A204.1 (cell line): ENCODE results near the gene AK8.

Source experiments
- FAIRE-seq: peaks from 2 replicates; lab custom pipeline; 2012; peaks lifted over from hg19 to GRCh38; lab: Jason Lieb, UNC

AK8 gene

DNA sequence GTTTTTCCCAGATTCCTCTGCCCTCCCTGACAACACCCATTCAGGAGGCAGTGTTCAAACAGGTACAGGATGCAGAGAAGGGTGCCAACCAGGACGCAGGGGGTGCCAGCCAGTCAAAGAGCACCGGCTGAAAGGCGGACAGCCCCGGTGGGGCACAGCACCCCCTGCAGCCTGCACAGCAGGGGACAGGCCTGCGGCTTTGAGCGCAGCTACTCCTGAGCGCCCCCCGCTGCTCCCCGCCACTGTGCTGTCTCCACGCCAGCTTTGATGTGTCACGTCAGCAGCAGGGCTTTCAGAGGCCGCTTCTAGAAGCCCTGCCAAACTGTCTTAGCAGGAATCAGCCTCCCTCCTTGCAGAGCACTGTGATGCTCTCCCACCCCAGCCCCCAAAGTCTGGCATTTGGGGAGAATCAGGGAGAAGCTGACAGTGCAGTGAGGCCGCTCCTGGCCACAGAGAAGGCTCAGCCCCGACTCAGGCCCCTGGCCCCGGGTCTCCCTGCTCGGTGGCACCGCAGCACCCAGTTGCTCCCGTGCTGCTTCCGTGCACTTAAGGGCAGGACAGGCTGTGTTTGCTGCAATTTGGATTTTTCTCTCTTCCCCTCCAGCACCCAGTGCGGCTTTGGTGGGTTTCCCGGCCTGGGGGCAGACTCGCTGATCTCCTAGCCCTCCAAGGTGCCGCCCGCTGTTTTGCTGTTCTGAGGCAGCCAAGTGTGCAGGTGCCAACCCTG, 20.3 kb downstream of the AK8 start:
- no peak for FAIRE-seq

DNA sequence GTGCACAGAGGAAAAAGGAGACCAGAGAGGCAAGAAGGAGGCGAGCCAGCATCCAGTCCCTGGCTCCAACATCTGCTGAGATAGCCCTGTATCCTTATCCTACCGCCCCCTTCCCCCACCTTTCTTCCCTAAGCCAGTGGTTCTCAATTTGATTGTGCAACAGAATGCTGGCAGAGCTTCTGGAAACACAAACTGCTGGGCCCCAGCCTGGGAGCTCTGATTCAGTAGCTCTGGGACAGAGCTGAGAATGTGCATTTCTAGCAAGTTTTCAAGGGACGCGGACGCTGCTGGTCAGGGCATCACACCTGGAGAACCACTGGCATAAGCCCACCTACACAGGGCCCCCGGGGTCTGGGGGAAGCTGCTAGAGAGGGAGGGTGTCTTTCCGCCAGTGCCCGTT, 21.1 kb downstream of the AK8 start:
- FAIRE-seq = no peak

DNA sequence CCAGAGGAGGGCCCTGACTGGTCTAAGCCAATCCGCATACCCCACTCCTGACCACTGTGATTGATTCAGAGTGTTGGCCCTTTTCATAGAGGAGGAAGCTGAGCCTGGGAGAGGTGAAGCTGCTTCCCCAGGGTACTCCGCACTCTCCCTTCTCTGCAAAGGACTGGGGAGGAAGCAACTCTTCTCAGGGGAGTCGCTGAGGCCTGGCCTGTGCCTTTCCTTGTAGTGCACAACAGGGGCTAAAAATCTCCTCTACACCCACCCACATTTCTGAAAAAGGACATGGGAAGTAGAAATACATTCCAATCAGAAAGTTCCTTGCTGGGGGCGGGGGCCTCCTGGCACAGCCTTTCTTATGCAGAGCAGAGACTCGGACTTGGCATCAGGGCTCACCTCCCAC, 22.2 kb downstream of the AK8 start:
- no peak for FAIRE-seq

DNA sequence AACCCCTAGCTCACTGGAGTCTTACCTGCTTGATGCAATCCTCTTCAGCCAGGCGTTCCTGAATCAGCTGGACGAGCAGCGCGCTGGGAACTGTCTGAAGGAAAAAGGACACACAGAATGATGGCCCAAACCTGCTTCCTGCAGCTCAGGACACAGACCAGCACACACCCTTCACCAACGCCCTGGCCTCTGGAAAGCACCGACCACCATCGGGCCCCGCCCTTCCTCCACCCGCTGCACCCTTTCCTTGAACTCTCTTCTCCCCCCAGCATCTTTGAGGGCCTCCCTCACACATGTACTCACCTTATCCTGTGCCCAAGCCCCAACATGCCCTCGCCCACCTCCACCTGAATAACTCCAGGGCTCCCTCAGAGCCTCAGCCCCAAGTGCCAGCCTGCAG, 23.3 kb downstream of the AK8 start:
- FAIRE-seq = no peak

DNA sequence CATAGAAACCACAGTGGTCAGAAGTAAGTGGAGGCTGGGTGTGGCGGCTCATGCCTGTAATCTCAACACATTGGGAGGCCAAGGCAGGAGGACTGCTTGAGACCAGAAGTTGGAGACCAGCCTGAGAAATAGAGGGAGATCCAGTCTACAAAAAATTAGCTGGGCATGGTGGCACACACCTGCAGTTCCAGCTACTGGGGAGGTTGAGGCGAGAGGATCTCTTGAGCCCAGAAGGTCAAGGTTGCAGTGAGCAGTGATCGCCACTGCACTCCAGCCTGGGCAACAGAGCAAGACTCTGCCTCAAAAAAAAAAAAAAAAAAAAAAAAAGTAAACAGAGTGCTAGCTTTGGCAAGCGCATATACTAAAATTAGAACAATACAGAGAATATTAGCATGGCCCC, 24.6 kb downstream of the AK8 start:
- no peak for FAIRE-seq

DNA sequence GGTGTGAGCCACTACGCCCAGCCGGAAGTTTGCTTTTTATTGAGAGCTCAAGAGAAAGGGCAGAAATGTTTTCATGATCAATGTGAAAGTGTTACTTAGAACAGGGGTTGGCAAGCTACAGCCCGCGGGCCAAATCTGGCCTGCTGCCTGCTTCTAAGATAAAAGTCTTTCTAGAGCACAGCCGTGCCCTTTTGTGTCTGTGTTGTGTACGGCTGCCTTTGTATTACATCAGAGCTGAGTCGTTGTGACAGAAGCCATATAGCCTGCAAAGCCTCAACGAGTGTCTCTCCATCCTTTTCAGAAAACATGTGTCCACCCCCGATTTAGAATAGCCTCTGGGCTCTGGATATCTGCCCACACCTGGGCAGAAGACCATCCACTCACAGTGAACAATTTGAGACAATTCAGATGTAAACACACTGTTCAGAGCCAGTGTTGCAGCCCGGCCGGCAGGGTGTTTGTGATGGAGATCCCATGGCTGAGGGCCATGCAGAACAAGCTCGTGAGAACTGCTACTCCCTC, 28.8 kb downstream of the AK8 start:
- no peak for FAIRE-seq

GRCh38 chr9:132846918-132847515, 31.1 kb downstream of the AK8 start:
- FAIRE-seq = no peak

GRCh38 chr9:132846109-132846917, 31.8 kb downstream of the AK8 start:
- FAIRE-seq = no peak

DNA sequence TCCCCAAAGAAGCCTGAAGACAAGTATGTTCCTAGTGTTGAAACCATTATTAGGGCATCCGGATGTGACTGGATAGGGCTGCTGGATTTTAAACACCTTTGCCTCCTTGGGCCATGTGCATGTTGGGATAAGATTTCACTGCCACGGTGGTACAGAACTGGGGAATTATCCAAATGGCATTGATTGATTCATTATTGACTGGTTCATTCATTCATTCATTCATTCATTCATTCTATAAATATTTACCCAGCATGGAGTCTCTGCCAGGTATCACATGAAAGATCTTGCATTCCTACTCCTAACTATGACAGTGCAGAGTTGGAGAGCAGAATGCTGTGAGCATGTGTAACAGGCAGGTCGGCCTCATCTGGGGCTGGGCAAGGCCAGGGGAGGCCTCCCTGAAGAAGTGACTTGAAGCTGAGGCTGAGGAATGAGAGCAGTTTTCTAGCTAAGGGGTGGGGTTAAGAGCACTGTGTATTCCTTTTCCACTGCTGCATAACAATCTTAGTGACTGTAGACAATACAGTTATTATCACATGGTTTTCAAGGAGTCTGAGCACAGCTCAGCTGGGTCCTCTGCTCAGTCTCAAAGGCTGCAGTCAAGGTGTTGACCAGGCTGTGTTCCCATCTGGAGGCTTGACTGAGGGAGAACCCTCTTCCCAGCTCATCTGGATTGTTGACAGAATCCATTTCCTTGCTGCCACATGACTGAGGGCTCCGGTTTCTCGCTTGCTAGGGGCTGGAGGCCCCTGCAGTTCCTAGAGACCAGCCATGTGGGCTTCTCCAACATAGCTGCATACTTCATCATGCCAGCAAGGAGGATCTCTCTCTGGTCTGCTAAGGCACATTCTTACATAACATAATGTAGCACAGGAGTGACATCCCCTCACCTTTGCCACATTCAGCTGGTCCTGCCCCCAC, 35.7 kb downstream of the AK8 start:
- FAIRE-seq = no peak

- no peak for FAIRE-seq
Measured at GRCh38 chr9:132840980-132841379, 37.1 kb downstream of the AK8 start.

DNA sequence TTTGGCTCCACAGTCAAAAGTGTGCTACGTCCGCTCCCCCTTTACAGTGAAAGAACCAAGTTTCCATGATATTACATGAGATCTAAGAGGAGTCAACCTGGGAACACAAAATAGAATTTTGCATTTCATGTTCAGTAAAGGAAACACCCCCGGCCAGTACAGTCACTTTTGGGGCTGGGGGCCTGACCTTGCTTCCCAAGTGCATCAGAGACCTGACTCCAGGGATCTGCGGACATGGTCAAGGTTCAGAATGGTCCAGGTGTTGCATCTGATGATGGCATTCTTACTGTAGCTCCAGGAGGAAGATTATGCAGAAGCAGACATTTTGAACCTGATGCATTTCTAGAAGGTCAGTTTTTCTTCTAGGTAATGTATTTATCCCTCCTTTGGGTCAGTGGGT, 39.8 kb downstream of the AK8 start:
- no peak for FAIRE-seq

DNA sequence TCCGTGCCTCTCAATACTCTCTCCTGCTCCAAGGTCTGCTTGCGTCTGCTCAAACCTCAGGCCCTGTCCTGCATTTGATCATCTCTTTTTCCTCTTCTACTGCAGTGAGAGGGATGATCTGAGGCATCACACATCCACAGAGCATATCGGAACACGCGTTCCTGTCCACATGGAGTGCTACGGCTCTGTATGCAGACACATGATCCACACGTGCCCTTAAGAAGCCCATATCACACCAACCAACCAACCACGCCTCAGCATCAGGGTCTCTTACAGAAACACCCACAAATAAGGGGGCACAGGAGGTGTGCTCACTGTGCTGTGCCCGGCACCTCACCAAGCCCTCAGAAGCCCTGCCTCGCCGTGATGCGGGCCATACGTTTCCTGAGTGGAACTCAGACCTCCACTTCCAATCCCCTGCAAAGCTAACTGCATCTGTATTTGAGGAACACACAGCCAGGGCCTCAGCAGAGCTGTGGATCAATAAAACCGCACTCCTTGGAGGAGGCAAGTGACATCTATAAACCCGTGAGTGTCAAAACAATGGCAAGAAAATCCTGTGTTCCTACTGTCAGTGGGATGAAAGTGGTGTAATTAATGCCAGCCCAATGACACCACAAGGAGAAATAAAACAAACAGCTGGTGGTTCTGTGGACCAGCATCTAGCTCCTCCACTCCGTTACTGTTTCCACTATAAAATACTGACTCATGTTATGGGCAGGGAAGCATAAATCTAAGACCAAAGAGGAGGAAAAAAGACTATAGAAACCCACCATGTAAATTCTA, 40.4 kb downstream of the AK8 start:
- FAIRE-seq = no peak

GRCh38 chr9:132834343-132834742, 43.7 kb downstream of the AK8 start:
- no peak for FAIRE-seq

- FAIRE-seq = no peak
Measured at GRCh38 chr9:132833550-132834121, 44.4 kb downstream of the AK8 start.

- no peak for FAIRE-seq
Measured at GRCh38 chr9:132832171-132832881, 45.8 kb downstream of the AK8 start.

DNA sequence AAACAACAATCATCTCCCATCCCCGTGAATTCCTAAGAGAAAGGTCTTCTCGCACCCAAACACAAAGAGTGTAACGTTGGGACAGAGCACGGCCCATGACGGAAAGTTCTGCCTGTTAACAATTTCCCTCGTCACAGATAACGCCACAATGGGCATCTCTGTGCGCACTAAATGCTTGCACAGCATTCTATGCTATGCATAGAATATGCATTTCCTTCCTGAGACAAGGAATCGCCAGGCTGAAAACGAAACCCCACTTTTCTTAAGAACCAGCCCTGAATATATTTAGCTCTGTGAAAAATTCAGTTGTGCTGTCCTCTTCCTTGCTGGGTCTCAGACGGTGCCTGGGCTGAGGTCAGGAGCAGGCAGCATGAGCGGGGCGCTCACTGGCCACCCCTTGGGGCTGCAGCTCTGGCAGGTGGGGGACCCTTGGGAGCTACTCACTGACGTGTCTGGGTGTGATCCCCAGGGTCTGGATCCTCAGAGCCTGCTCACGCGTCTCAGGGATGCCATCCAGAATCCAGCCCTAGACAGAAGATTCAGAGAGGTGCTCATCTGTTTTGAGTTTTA, 49.8 kb downstream of the AK8 start:
- FAIRE-seq = no peak

- FAIRE-seq = no peak
Measured at GRCh38 chr9:132827366-132827765, 50.7 kb downstream of the AK8 start.

DNA sequence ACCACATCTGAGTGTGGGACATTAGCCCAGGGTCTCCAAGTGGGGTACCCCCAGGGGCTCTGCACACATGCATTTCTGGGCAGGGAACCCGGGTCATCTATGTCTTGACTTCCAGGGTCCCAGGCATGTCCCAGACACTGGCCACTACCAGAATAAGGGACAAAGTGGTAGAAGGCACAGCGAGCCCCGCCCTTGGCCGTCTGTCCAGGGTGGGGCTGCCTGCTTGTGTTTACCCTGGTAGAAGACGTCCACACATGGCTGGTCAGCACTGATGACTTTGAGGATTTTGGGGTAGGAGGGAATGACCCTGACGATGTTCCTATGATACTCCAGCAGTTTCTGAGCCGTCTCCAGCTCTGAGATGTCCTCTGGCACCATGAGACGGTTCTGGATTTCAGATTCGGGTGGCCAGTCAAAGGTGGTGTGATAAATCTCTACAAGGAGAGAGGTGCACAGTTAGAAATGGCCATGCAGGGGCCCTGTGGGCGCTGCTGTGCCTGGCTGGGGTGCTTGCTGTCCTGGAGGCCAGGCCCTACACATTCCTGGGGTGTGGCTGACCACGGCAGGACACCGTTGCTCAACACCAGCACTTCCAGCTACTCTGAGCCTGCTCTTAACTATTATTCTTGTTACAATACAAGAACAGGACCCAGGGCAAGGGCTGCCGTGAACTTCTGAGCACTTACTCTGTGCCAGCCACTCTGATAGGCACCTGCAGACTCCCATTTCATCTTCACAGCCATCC, 51.3 kb downstream of the AK8 start:
- no peak for FAIRE-seq

DNA sequence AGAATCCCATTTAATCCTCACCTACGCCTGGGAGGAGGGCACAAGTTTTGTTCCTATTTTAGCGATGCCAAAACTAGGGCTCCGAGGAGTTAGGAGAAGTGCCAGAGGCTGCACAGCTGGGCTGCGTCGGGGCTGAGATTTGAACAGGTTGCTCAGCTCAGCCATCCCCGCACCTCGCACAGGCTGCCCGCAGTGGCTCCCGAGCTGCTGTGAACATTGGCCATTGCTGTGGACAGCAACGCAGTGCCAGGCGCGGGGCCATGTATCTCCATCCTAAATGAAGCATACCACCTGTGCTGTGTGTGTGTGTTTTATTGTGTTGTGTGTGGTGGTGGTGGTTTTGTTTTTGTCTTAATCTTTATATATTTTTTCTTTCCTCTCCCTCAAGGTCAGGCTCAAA, 52.0 kb downstream of the AK8 start:
- FAIRE-seq = no peak
